Iris pigment epithelial cell (primary cell): Measurements from ENCODE around the gene SAXO2.
A peak's percentile ranks its signal among the peaks of the same experiment; 100 is the strongest.
"Not testable (repeated sequence)": the region's sequence is repeated elsewhere in the genome, so short reads cannot be mapped to it uniquely, and the experiment has no call there.

Experiments used
- DNase-seq: peaks from one replicate; pipeline ENCODE4 v3.0.0-alpha.2; 2011; ENCODE audit warnings: low read depth

The SAXO2 gene

GRCh38 chr15:82286475-82286874, 23.9 kb downstream of the SAXO2 start:
- not testable (repeated sequence) for DNase-seq

- DNase-seq: not testable (repeated sequence)
Observed at GRCh38 chr15:82288202-82288601, 25.6 kb downstream of the SAXO2 start.

DNA sequence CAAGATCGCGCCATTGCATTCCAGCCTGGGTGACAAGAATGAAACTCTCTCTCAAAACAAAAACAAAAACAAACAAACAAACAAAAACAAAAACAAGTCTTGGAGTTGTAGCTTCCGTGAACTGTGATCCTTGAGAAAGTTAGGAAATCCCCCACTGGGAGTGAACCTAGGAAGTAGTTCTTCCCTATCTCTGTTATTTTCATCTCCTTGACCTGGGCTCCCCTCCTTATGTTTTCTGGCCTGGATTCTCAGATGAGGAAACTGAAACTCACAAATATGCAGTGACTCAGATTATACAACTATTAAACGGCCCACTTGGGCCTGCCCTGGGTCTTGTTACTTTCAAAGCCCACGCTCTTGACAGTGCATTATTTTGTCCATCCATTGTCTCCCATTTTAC, 29.7 kb downstream of the SAXO2 start:
- no peak for DNase-seq

- DNase-seq: no peak
Observed at GRCh38 chr15:82294061-82294690, 31.6 kb downstream of the SAXO2 start.

GRCh38 chr15:82297546-82297945, 34.9 kb downstream of the SAXO2 start:
- no peak for DNase-seq

GRCh38 chr15:82298032-82298431, 35.4 kb downstream of the SAXO2 start:
- DNase-seq: no peak

- DNase-seq: peak; percentile 12
Observed at GRCh38 chr15:82298520-82298919, 35.9 kb downstream of the SAXO2 start.

GRCh38 chr15:82299511-82299914, 36.9 kb downstream of the SAXO2 start:
- not testable (repeated sequence) for DNase-seq

DNA sequence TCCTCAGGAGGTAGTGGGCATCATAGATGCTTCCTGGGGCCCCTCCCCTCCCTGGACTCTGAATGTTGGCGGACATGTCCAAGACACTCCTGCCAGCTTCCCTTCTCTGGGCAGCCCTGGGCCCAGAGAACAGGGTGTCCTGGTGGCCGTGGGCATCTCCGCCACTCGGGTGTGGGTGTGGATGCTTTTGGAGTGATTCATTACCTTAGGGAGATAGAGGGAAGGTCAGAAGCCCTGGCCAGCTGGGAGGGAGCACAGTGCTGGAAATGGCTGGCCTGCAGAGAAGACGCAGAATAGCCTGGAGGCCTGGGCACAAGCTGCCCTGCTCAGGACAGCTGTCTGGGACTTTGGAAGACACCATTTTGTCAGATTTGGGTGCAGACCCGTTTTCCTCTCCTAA, 37.7 kb downstream of the SAXO2 start:
- DNase-seq: not testable (repeated sequence)

DNA sequence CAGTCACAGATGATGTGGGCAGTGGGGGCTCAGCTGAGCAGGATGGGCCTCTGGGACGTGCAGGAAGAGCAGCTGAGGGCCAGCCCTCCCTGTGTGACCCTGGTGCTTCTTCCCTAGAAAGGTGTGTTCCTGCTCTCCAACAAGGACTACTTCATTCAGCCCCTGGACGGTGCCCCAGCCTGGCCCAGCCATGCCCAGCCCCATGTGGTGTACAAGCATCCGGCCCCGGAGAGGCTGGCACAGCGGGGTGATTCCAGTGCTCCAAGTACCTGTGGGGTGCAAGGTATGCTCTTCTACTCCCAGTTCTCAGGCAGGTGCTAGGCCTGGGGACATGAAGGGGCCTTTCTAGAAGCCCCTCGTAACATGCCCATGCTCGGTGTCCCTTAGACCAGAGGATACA, 38.3 kb downstream of the SAXO2 start:
- no peak for DNase-seq

GRCh38 chr15:82301296-82302016, 38.8 kb downstream of the SAXO2 start:
- DNase-seq: no peak

DNA sequence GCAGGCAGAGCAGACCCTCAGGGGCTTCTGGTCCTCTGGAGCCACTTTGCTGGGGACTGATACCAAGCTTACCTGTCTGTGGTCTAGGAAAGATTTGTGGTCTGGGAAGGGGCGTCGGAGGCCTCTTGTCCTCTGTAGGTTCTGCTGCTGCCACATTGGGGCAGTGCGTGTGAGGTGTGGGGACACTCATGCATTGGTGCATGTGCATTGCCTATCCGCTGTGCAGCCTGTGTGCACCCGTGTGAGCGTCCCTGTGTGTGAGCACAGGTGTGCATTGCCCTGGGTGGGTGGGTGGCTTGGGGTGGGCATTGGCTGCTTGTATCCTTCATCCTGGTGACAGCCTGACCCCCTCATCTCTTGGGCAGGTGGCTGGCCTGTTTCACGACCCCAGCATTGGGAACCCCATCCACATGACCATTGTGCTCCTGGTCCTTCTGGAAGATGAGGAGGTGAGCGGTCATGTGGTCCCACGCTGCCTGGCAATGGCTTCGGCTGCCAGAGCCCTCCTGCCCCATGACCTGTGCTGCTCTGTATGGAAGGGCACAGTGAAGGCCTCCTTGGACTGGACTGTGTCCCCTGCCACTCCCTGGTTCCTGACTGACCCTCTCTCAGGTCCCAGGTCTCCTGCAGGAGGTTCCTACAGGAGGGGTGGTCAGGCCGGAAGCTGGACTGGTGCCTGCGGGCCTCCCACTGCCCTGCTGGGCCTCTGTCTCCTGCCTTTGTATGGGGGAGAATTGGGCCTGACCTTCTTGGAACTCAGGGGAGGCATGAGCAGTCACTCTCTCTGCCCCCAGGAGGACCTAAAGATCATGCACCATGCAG, 41.5 kb downstream of the SAXO2 start:
- DNase-seq: no peak

GRCh38 chr15:82304778-82305090, 42.1 kb downstream of the SAXO2 start:
- no peak for DNase-seq

DNA sequence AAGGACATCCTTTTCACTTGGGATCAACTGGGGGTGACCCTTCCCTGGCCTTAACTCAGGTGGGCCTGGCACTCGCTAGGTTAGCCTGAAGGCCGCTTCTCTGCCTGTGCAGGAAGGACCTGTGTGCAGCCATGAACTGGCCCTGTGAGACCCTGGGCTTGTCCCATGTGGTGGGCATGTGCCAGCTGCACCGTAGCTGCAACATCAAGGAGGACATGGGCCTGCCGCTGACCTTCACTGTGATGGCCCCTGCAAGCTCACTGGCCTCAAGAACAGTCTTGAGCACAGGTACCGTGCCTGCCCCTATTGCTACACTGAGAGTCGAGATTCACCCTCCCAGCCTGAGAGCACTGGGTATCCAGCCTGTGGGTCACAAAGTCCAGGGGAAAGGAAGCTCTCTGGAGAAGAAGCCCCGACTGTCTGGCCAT, 43.0 kb downstream of the SAXO2 start:
- DNase-seq: no peak

DNA sequence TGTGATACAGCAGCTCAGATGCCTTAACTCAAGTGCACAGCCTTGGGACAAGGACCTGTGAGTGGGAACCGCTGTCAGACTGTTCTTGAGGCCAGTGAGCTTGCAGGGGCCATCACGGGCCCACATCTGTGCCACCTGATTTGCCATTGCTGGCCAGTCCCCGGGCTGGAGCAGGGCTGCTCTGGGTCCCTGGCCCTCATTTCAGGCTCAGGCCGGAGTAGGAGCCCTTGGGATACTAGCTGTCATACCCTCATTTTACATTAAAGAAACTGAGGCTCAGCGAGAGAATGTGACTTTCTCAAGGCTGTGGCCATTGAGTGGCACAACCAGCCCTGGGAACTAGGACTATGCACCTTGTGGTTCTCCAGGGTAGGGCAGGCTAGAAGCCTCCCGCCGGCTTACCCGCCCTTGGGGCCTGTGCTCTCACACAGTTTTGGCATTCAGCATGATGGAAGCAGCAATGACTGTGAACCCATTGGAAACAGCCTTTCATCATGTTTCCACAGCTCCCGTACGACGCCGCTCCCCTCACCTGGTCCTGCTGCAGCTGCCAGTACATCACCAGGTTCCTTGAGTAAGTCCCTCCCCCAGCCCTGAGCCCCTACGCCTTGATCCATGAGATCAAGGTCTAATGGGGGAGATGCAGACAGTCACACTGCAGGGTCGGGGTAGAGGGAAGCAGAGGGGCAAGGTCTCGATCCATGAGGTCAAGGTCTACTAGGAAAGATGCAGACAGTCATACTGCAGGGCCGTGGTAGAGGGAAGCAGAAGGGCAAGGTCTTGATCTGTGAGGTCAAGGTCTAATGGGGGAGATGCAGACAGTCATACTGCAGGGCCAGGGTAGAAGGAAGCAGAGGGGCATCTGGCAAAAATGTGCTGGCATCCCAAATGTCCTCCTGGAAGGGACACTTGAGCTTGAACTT, 44.4 kb downstream of the SAXO2 start:
- DNase-seq: no peak

GRCh38 chr15:82307714-82308081, 45.1 kb downstream of the SAXO2 start:
- DNase-seq: no peak

GRCh38 chr15:82309802-82310201, 47.2 kb downstream of the SAXO2 start:
- no peak for DNase-seq

DNA sequence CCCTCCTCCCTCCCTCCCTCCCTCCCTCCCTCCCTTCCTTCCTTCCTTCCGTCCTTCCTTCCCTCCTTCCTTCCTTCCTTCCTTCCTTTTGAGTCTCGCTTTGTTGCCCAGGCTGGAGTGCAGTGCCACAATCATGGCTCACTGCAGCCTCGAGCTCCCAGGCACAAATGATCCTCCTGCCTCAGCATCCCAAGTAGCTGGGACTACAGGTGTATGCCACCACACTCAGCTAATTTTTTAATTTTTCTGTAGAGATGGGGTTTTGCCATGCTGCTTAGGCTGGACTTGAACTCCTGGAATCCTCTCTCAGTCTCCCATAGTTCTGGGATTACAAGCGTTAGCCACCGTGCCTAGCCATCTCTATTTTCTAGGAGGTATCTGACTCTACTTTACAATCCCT, 48.7 kb downstream of the SAXO2 start:
- not testable (repeated sequence) for DNase-seq

DNA sequence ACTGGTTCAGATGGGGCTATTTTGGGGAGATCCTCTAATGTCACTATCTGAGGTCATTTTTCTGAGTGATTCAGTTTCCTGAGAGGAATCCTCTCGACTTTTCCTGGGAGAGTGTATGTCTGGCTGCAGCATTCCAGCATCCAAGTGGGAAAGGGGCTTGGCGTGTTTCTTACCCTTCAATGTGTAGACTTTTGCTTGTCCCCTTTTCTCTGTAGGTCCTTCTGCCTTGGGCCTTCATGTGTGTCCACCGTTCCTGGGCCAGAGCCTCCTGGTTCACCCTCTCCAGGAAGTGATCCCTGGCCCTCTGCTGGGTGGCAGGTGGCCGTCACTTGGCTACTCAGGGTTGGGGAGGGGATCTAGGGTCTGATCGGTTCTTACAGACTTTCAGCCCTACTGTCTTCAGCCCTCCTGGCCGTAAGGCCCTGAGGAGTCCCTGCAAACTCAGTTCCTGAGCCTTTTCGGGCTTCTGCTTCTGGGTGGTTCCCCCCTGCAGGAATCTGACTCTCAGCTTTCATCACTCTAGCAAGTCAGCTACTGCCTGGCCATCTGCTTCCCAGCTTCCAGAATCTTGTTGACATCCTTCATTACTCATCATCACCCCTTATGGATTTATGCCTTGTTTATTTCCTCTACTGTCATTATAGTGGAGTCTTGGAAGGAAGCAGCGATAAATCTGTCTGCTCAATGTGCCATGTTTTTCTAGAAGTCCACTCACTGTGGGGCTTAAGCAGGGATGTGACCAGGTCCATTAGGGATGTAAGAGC, 50.1 kb downstream of the SAXO2 start:
- DNase-seq: no peak

DNA sequence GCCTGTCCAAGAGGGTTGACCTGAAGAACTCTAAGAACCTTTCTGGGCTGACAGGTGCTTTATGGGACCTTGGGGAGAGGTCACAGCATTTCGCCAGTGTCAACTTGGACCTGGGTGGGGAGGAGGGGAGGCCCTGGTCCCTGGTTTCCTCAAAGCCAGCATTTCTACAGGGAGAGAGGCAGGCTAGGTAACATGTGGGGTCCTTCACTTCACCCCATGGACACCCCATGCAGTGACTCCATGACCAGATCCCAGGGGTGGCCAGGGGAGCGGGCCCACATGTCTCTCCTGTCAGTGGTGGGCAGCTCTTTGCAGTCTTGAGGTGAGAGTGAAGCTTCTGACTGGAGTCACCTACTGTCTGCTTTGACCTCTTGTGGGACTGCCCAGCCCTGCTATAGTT, 50.8 kb downstream of the SAXO2 start:
- no peak for DNase-seq
